22Rv1 (cell line): ENCODE results near the gene EFCAB8.

Experiments
- ZFX ChIP-seq: fragments of 450-650 bp; IDR thresholded peaks from 2 replicates; pipeline ENCODE4 v1.6.1; 2017; ENCODE audit warnings: antibody characterized with exemption, borderline replicate concordance
- TF ChIP-seq, protein P1 (sequence below): fragments of 450-650 bp; IDR thresholded peaks from 2 replicates; pipeline ENCODE4 v1.5.1; 2017; ENCODE audit warnings: mild to moderate bottlenecking

DNA sequence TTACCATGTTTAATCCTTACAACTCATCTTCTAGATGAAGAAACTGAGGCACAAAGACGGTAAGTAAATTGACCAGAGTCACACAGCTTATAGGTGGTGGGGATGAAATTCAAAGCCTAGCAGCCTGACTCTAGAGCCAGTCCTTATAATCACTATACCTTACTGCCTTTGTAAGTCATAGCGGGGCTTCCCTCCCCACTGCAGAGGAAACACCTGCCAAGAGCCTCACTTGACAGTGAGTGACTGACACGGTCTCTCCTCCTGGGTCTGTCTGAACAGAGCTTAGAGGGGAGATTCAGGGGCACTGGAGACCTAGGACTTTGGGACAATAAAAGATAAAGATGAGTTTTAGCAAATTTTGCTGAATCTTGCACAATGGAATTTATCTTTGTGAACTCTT, 132.7 kb downstream of the EFCAB8 start:
- TF ChIP-seq, protein P1, sequence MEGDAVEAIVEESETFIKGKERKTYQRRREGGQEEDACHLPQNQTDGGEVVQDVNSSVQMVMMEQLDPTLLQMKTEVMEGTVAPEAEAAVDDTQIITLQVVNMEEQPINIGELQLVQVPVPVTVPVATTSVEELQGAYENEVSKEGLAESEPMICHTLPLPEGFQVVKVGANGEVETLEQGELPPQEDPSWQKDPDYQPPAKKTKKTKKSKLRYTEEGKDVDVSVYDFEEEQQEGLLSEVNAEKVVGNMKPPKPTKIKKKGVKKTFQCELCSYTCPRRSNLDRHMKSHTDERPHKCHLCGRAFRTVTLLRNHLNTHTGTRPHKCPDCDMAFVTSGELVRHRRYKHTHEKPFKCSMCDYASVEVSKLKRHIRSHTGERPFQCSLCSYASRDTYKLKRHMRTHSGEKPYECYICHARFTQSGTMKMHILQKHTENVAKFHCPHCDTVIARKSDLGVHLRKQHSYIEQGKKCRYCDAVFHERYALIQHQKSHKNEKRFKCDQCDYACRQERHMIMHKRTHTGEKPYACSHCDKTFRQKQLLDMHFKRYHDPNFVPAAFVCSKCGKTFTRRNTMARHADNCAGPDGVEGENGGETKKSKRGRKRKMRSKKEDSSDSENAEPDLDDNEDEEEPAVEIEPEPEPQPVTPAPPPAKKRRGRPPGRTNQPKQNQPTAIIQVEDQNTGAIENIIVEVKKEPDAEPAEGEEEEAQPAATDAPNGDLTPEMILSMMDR, result no peak
- no peak for TF ChIP-seq ZFX
